ENCODE data around the gene SNIP1. TPM values are rescaled to one million over a fixed set of nuclear protein-coding genes. Genes with fewer than 3 reads are reported as not detected.

The SNIP1 gene
- total and polyA plus RNA-seq, 2 of the 8 experiments (the other 6 are each of a cell fraction or from before 2014, with no cell fraction given) = 3.7 to 15.7 TPM

GRCh38 chr1:37558411-37558810 lies 4.3 kb upstream of the SNIP1 start (continued):
- TF ChIP-seq CHD7 (IDR thresholded peaks at IDR 0.05; ENCODE audit: insufficient replicate concordance, low read length) = no peak
- TF ChIP-seq GABPA (IDR thresholded peaks at IDR 0.05; ENCODE audit: borderline replicate concordance, insufficient read depth, low read length) = no peak
- TF ChIP-seq NRF1 (IDR thresholded peaks at IDR 0.05; ENCODE audit: low read depth, low read length) = no peak
- TF ChIP-seq RXRA (IDR thresholded peaks at IDR 0.05; ENCODE audit: insufficient read depth, low read depth, low read length) = no peak
- no peak for TF ChIP-seq RAD21 (IDR thresholded peaks at IDR 0.05 in 1 of 2, conservative IDR thresholded peaks at IDR 0.05 in 1 of 2; ENCODE audit: low read depth in 2 of 2, low read length in 2 of 2)
- no peak for TF ChIP-seq JUN (IDR thresholded peaks at IDR 0.05; ENCODE audit: low read depth, low read length)
- TF ChIP-seq SIX5 (IDR thresholded peaks at IDR 0.05; ENCODE audit: low read depth, low read length) = no peak
- TF ChIP-seq RFX5 (IDR thresholded peaks at IDR 0.05; ENCODE audit: borderline replicate concordance, low read depth, low read length) = no peak
- no peak for TF ChIP-seq TAF1 (IDR thresholded peaks at IDR 0.05; ENCODE audit: low read depth, low read length)
- no peak for TF ChIP-seq SIRT6 (IDR thresholded peaks at IDR 0.05; ENCODE audit: low read length)
- no peak for TF ChIP-seq FOSL1 (IDR thresholded peaks at IDR 0.05; ENCODE audit: insufficient read depth, low read depth, low read length)
- no peak for TF ChIP-seq CHD2 (IDR thresholded peaks at IDR 0.05; ENCODE audit: low read length)
